SJCRH30 (cell line): ENCODE results near the gene PCBP3. TPM values are rescaled to one million over a fixed set of nuclear protein-coding genes. Genes with fewer than 3 reads are reported as not detected.
"Not testable (repeated sequence)": the region's sequence is repeated elsewhere in the genome, so short reads cannot be mapped to it uniquely, and the experiment has no call there.

Source experiments
- DNase-seq, 2 experiments: peaks; one replicate each; pipeline ENCODE4 v3.0.0-alpha.2; 2015 to 2020
- H3K27ac ChIP-seq: fragments of 250-450 bp; sonication (Bioruptor Pico); 2 replicates; pipeline ENCODE4 v1.5.1; 2020; ENCODE audit warnings: mild to moderate bottlenecking, moderate library complexity
- H3K27me3 ChIP-seq: fragments of 250-450 bp; sonication (Bioruptor Pico); 2 replicates; pipeline ENCODE4 v1.5.1; 2020; ENCODE audit warnings: mild to moderate bottlenecking, moderate library complexity
- H3K36me3 ChIP-seq: fragments of 250-450 bp; sonication (Bioruptor Pico); 2 replicates; pipeline ENCODE4 v1.5.1; 2020; ENCODE audit warnings: mild to moderate bottlenecking, moderate library complexity
- H3K4me1 ChIP-seq: fragments of 250-450 bp; sonication (Bioruptor Pico); 2 replicates; pipeline ENCODE4 v1.5.1; 2020; ENCODE audit warnings: mild to moderate bottlenecking, moderate library complexity
- H3K4me3 ChIP-seq: fragments of 250-450 bp; sonication (Bioruptor Pico); 2 replicates; pipeline ENCODE4 v1.5.1; 2020; ENCODE audit warnings: mild to moderate bottlenecking, moderate library complexity
- H3K9me3 ChIP-seq: fragments of 250-450 bp; sonication (Bioruptor Pico); replicated peaks from 2 replicates; pipeline ENCODE4 v1.5.1; 2020; ENCODE audit warnings: mild to moderate bottlenecking, moderate library complexity
- total RNA-seq: library from RNA; depleted of rRNA; stranded (reverse); fragments of >200 nt; shearing (Covaris generic); gene quantifications from 2 replicates; pipeline ENCODE4 v1.2.3, GENCODE V29; 2014

PCBP3 gene
- total RNA-seq, 1 experiment from 2014 or later: not detected

- no peaks in the 10 kb centered on the region for H3K27me3 ChIP-seq
- H3K27ac ChIP-seq: no peak overlapping the region
- DNase-seq: no peak
- H3K36me3 ChIP-seq: no peaks in the 10 kb centered on the region
- H3K9me3 ChIP-seq: no peaks in the 10 kb centered on the region
- H3K4me1 ChIP-seq: no peaks in the 10 kb centered on the region
- H3K4me3 ChIP-seq: no peak overlapping the region
Observed at GRCh38 chr21:45709696-45710268, 66.3 kb downstream of the PCBP3 start.

GRCh38 chr21:45710306-45710705, 66.8 kb downstream of the PCBP3 start:
- H3K36me3 ChIP-seq, H3K9me3 ChIP-seq, H3K27me3 ChIP-seq, H3K27ac ChIP-seq, H3K4me1 ChIP-seq, DNase-seq, H3K4me3 ChIP-seq: not testable (repeated sequence)

- Histone ChIP-seq H3K4me3 (no peak overlapping the region), H3K27ac (no peak overlapping the region), H3K27me3 (0 out of 2 replicates have a peak, but pooled peaks cover 3% of the 10 kb centered on the region), H3K9me3 (peaks cover 5% of the 10 kb centered on the region; the same call in 1 of the 2 replicates), H3K36me3 (no peaks in the 10 kb centered on the region), H3K4me1 (no peaks in the 10 kb centered on the region)
- no peak for DNase-seq
Observed at GRCh38 chr21:45713613-45714012, 70.1 kb downstream of the PCBP3 start.

- Histone ChIP-seq H3K27ac (no peak overlapping the region), H3K4me3 (no peak overlapping the region), H3K9me3 (peaks cover 5% of the 10 kb centered on the region; the same call in 1 of the 2 replicates), H3K27me3 (0 out of 2 replicates have a peak, but pooled peaks cover 3% of the 10 kb centered on the region), H3K4me1 (no peaks in the 10 kb centered on the region), H3K36me3 (no peaks in the 10 kb centered on the region)
- no peak for DNase-seq
Observed at GRCh38 chr21:45715441-45715840, 71.9 kb downstream of the PCBP3 start.

- no peak overlapping the region for H3K4me3 ChIP-seq
- peaks cover 3% of the 10 kb centered on the region; the same call in 1 of the 2 replicates for H3K27me3 ChIP-seq
- H3K4me1 ChIP-seq: no peaks in the 10 kb centered on the region
- DNase-seq: no peak
- H3K9me3 ChIP-seq: peaks cover 5% of the 10 kb centered on the region; the same call in 1 of the 2 replicates
- H3K27ac ChIP-seq: no peak overlapping the region
- H3K36me3 ChIP-seq: no peaks in the 10 kb centered on the region
Observed at GRCh38 chr21:45718413-45718812, 74.9 kb downstream of the PCBP3 start.

GRCh38 chr21:45719177-45719802, 75.8 kb downstream of the PCBP3 start:
- no peaks in the 10 kb centered on the region for H3K36me3 ChIP-seq

GRCh38 chr21:45720204-45720603, 76.7 kb downstream of the PCBP3 start:
- not testable (repeated sequence) for H3K27ac ChIP-seq, H3K27me3 ChIP-seq, H3K4me3 ChIP-seq, H3K36me3 ChIP-seq, DNase-seq, H3K4me1 ChIP-seq, H3K9me3 ChIP-seq

More at GRCh38 chr21:45719177-45719802, 75.8 kb downstream of the PCBP3 start:
- Histone ChIP-seq H3K4me3 (no peak overlapping the region), H3K4me1 (no peaks in the 10 kb centered on the region), H3K9me3 (peaks cover 5% of the 10 kb centered on the region; the same call in 1 of the 2 replicates), H3K27ac (no peak overlapping the region), H3K27me3 (peaks cover 3% of the 10 kb centered on the region; the same call in 1 of the 2 replicates)
- no peak for DNase-seq

- no peak overlapping the region for H3K4me3 ChIP-seq
- no peak for DNase-seq
- H3K4me1 ChIP-seq: no peaks in the 10 kb centered on the region
- no peak overlapping the region for H3K27ac ChIP-seq
- no peaks in the 10 kb centered on the region for H3K36me3 ChIP-seq
- H3K9me3 ChIP-seq: no peaks in the 10 kb centered on the region
- H3K27me3 ChIP-seq: peaks cover 3% of the 10 kb centered on the region; the same call in 1 of the 2 replicates
Observed at GRCh38 chr21:45721671-45722070, 78.1 kb downstream of the PCBP3 start.

- no peak for DNase-seq
- Histone ChIP-seq H3K27me3 (no peaks in the 10 kb centered on the region; the same call in 1 of the 2 replicates), H3K4me3 (no peak overlapping the region), H3K36me3 (no peaks in the 10 kb centered on the region), H3K4me1 (no peaks in the 10 kb centered on the region), H3K27ac (no peak overlapping the region), H3K9me3 (no peaks in the 10 kb centered on the region)
Observed at GRCh38 chr21:45723049-45723958, 79.8 kb downstream of the PCBP3 start.

GRCh38 chr21:45724345-45724961, 80.9 kb downstream of the PCBP3 start:
- no peak overlapping the region for H3K4me3 ChIP-seq
- H3K9me3 ChIP-seq: no peaks in the 10 kb centered on the region
- no peak overlapping the region for H3K27ac ChIP-seq

GRCh38 chr21:45724994-45725843, 81.7 kb downstream of the PCBP3 start:
- no peaks in the 10 kb centered on the region; the same call in 1 of the 2 replicates for H3K27me3 ChIP-seq
- DNase-seq: no peak
- no peaks in the 10 kb centered on the region for H3K9me3 ChIP-seq
- no peak overlapping the region for H3K27ac ChIP-seq
- no peaks in the 10 kb centered on the region for H3K36me3 ChIP-seq
- no peaks in the 10 kb centered on the region for H3K4me1 ChIP-seq
- no peak overlapping the region for H3K4me3 ChIP-seq

More at GRCh38 chr21:45724345-45724961, 80.9 kb downstream of the PCBP3 start:
- DNase-seq: peak; percentile 14 to 20
- no peaks in the 10 kb centered on the region; the same call in 1 of the 2 replicates for H3K27me3 ChIP-seq
- no peaks in the 10 kb centered on the region for H3K4me1 ChIP-seq
- no peaks in the 10 kb centered on the region for H3K36me3 ChIP-seq

GRCh38 chr21:45725844-45726200, 82.3 kb downstream of the PCBP3 start:
- no peaks in the 10 kb centered on the region; the same call in 1 of the 2 replicates for H3K27me3 ChIP-seq
- no peak overlapping the region for H3K4me3 ChIP-seq
- no peak for DNase-seq
- no peaks in the 10 kb centered on the region for H3K4me1 ChIP-seq
- no peak overlapping the region for H3K27ac ChIP-seq
- no peaks in the 10 kb centered on the region for H3K9me3 ChIP-seq
- no peaks in the 10 kb centered on the region for H3K36me3 ChIP-seq

- no peak overlapping the region for H3K4me3 ChIP-seq
- H3K27ac ChIP-seq: no peak overlapping the region
- H3K9me3 ChIP-seq: no peaks in the 10 kb centered on the region
- no peaks in the 10 kb centered on the region for H3K36me3 ChIP-seq
- DNase-seq: no peak
- no peaks in the 10 kb centered on the region; the same call in 1 of the 2 replicates for H3K27me3 ChIP-seq
- no peaks in the 10 kb centered on the region for H3K4me1 ChIP-seq
Observed at GRCh38 chr21:45726438-45726837, 82.9 kb downstream of the PCBP3 start.

- DNase-seq: no peak
- Histone ChIP-seq H3K4me1 (no peaks in the 10 kb centered on the region), H3K27me3 (no peaks in the 10 kb centered on the region; the same call in 1 of the 2 replicates), H3K9me3 (no peaks in the 10 kb centered on the region), H3K4me3 (no peak overlapping the region), H3K36me3 (no peaks in the 10 kb centered on the region), H3K27ac (no peak overlapping the region)
Observed at GRCh38 chr21:45727390-45727789, 83.9 kb downstream of the PCBP3 start.
